HepG2 (cell line): Measurements from ENCODE around the gene TNS1. TPM values are rescaled to one million over a fixed set of nuclear protein-coding genes. Genes with fewer than 3 reads are reported as not detected.

ENCODE experiments used
- FOXA1 ChIP-seq, 2 experiments: fragments of 450-650 bp in 1 of 2; sonication (generic) in 1 of 2; formaldehyde crosslinking in 1 of 2; IDR thresholded peaks; 2 replicates each; pipeline versions ENCODE4 v1.4.0 to v1.6.1; 2016 to 2020; ENCODE audit warnings: missing genetic modification reagents in 1 of 2
- MZF1 ChIP-seq: sonication (generic); formaldehyde crosslinking; IDR thresholded peaks from 2 replicates; pipeline ENCODE4 v1.8.1; 2023; ENCODE audit warnings: mild to moderate bottlenecking, missing genetic modification reagents, borderline replicate concordance
- NR3C1 ChIP-seq: sonication (generic); formaldehyde crosslinking; IDR thresholded peaks from 2 replicates; pipeline ENCODE4 v1.4.0; 2020; ENCODE audit warnings: missing genetic modification reagents
- SOX5 ChIP-seq: IDR thresholded peaks from 2 replicates; pipeline ENCODE4 v1.6.1; 2016; ENCODE audit warnings: borderline replicate concordance
- STAT6 ChIP-seq: sonication (generic); formaldehyde crosslinking; IDR thresholded peaks from 2 replicates; pipeline ENCODE4 v1.4.0; 2020; ENCODE audit warnings: missing genetic modification reagents, mild to moderate bottlenecking, borderline replicate concordance
- U2AF1 ChIP-seq: fragments of 200-400 bp; formaldehyde crosslinking; optimal IDR thresholded peaks from 2 replicates; pipeline ENCODE3; 2017; ENCODE audit warnings: mild to moderate bottlenecking, low read depth, low read length
- ZBTB20 ChIP-seq: sonication (generic); formaldehyde crosslinking; IDR thresholded peaks from 2 replicates; pipeline ENCODE4 v1.8.1; 2023; ENCODE audit warnings: missing genetic modification reagents, low read depth, mild to moderate bottlenecking, borderline replicate concordance
- ZBTB33 ChIP-seq: sonication (generic); formaldehyde crosslinking; IDR thresholded peaks from 2 replicates; pipeline ENCODE4 v1.4.0; 2020; ENCODE audit warnings: missing genetic modification reagents
- ZNF142 ChIP-seq: sonication (generic); formaldehyde crosslinking; IDR thresholded peaks from 2 replicates; pipeline ENCODE4 v1.4.0; 2020; ENCODE audit warnings: missing genetic modification reagents
- ZNF431 ChIP-seq: sonication (generic); formaldehyde crosslinking; IDR thresholded peaks from 2 replicates; pipeline ENCODE4 v1.9.0; 2022; ENCODE audit warnings: missing genetic modification reagents, low read depth, mild to moderate bottlenecking, borderline replicate concordance
- ZNF607 ChIP-seq: sonication (generic); formaldehyde crosslinking; IDR thresholded peaks from 2 replicates; pipeline ENCODE4 v1.5.1; 2020; ENCODE audit warnings: missing genetic modification reagents, mild to moderate bottlenecking, borderline replicate concordance
- polyA plus RNA-seq, 8 experiments: library from polyadenylated mRNA; depleted of rRNA in 3 of 8; stranded (reverse) in 7 of 8; unstranded in 1 of 8; fragments of >200 nt; fragmentation: Illumina TruSeq in 4 of 8; extraction: Trizol in 4 of 8; gene quantifications; 2 replicates each; pipeline versions ENCODE4 v1.2.1 to v1.2.3, GENCODE V29; 2011 to 2016; ENCODE audit warnings: low read depth in 4 of 8, missing spikeins in 1 of 8, mixed read lengths in 1 of 8; ENCODE audit not compliant: insufficient read depth in 1 of 8
- total RNA-seq, 5 experiments: library from RNA; depleted of rRNA; stranded (reverse); fragments of >200 nt; fragmentation: Illumina TruSeq; extraction: Trizol; gene quantifications; 2 replicates each; pipeline ENCODE4 v1.2.3, GENCODE V29; 2016; ENCODE audit warnings: low read depth in 1 of 5
- TF ChIP-seq, protein P1 (sequence below): sonication (generic); formaldehyde crosslinking; IDR thresholded peaks from 2 replicates; pipeline ENCODE4 v1.8.1; 2022; ENCODE audit warnings: low read depth, mild to moderate bottlenecking, missing genetic modification reagents
- TF ChIP-seq, protein P2 (sequence below): fragments of 450-650 bp; IDR thresholded peaks from 2 replicates; pipeline ENCODE4 v1.6.1; 2017

Gene TNS1
- total and polyA plus RNA-seq, 2 of the 13 experiments (the other 11 are each of a cell fraction or from before 2014, with no cell fraction given) = 1.9 to 118 TPM

DNA sequence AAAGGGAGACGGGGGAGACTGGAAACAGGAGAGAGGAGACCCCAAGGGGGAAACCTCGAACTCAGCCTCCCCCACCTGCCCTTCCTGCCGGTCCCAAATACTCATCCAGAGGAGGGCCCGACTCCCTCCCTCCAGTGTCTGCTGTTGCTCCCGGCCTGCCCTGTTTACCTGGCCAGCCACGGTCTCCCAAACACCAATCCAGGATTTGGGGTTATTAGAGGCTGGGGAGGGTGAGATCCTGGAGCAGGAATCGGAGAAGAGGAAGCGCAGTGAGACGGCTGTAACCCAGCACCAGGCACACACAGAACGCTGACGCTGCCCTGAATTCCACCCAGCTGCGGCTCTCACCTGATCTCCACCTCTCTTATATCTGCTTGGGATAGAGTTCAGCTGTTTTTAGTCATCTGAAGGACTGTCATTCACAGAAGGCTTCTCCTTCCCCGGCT, 213.0 kb downstream of the TNS1 start (continued):
- TF ChIP-seq, protein P1, sequence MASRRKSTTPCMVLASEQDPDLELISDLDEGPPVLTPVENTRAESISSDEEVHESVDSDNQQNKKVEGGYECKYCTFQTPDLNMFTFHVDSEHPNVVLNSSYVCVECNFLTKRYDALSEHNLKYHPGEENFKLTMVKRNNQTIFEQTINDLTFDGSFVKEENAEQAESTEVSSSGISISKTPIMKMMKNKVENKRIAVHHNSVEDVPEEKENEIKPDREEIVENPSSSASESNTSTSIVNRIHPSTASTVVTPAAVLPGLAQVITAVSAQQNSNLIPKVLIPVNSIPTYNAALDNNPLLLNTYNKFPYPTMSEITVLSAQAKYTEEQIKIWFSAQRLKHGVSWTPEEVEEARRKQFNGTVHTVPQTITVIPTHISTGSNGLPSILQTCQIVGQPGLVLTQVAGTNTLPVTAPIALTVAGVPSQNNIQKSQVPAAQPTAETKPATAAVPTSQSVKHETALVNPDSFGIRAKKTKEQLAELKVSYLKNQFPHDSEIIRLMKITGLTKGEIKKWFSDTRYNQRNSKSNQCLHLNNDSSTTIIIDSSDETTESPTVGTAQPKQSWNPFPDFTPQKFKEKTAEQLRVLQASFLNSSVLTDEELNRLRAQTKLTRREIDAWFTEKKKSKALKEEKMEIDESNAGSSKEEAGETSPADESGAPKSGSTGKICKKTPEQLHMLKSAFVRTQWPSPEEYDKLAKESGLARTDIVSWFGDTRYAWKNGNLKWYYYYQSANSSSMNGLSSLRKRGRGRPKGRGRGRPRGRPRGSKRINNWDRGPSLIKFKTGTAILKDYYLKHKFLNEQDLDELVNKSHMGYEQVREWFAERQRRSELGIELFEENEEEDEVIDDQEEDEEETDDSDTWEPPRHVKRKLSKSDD = no peak
- TF ChIP-seq U2AF1 = no peak
- TF ChIP-seq, protein P2, sequence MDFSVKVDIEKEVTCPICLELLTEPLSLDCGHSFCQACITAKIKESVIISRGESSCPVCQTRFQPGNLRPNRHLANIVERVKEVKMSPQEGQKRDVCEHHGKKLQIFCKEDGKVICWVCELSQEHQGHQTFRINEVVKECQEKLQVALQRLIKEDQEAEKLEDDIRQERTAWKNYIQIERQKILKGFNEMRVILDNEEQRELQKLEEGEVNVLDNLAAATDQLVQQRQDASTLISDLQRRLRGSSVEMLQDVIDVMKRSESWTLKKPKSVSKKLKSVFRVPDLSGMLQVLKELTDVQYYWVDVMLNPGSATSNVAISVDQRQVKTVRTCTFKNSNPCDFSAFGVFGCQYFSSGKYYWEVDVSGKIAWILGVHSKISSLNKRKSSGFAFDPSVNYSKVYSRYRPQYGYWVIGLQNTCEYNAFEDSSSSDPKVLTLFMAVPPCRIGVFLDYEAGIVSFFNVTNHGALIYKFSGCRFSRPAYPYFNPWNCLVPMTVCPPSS = no peak
- TF ChIP-seq ZNF142 = no peak
- no peak for TF ChIP-seq ZBTB33 (CRISPR knock-in tag)
- no peak for TF ChIP-seq MZF1 (CRISPR knock-in tag)
- TF ChIP-seq FOXA1 (IDR thresholded peaks at IDR 0.05) = no peak
- TF ChIP-seq FOXA1 (CRISPR knock-in tag; IDR thresholded peaks at IDR 0.05) = no peak
- TF ChIP-seq SOX5 (CRISPR knock-in tag) = no peak
- TF ChIP-seq NR3C1 (CRISPR knock-in tag) = no peak
- TF ChIP-seq STAT6 (CRISPR knock-in tag) = 0 out of 2 replicates have a peak, but pooled peaks have one; percentile 6
- TF ChIP-seq ZBTB20 (CRISPR knock-in tag) = no peak
- TF ChIP-seq ZNF431 (CRISPR knock-in tag) = 0 out of 2 replicates have a peak, but pooled peaks have one; percentile 50
- TF ChIP-seq ZNF607 (CRISPR knock-in tag) = no peak
